ENCODE measurements around the gene TMEM86A.

Gene TMEM86A

GRCh38 chr11:18727479-18728236 lies 29.1 kb downstream of the TMEM86A start:
- peak; percentile 20 for DNase-seq

DNA sequence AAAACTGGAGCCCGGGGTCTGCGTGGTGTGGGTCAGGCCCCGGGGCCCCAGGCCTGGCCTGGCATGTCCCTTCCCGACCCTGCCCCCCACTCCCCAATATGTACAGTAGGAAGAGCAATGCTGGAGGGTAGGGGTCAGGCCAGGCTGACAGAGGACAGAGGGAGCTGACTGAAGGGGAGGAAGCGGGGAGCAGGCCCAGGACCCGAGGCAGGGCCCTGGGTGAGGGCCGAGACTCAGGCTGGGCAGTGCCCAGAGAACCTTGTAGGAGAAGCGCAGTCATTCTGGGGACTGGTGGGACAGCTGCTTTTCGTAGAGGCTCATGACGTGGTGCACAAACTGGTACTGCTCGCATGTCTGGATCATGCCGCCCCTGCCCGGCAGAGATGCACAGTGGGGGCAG lies 30.1 kb downstream of the TMEM86A start:
- no peak for DNase-seq

GRCh38 chr11:18729426-18729825 lies 30.8 kb downstream of the TMEM86A start:
- no peak for DNase-seq

GRCh38 chr11:18730020-18730419 lies 31.4 kb downstream of the TMEM86A start:
- DNase-seq, result no peak

GRCh38 chr11:18731441-18731840 lies 32.9 kb downstream of the TMEM86A start:
- DNase-seq, result no peak

DNA sequence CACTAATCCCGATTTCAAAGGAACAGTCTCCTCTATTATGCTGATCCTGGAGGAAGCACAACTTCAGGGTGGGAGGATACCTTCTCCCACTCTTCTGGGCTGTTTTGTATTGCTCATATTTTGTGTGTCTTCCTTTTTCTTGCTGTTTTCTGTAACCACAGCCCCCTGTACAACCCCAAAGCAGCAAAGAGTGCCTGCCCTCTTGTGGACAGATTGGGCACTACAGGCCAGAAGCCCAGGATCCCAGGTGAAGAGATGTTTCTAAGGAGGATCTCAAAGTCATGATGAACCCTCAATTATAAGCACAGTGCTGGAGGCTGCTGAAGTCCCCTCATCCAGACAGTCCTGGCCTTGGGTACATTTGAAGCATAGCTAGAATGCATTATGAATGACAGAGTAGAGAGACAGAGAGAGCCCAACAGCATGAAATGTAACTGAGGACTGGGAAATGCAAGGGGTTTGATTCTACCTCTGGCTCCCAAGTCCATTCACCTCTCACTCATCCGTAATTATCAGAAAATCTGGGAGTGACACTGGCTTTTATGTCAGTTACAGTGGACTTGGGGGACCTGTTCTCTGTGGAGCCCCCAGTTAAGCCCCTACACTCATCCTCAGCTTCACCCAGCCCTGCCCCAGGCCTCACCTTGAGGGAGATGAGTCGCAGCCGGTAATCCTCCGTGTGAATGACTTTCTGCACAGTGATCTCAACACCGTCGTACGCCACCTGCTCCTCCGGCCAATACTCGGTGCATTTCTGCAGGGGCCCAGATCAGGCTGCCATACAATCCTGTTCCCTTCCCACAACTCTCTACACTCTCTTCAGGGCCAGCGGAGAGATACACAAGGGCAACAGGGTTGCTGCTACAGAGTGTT lies 33.6 kb downstream of the TMEM86A start:
- peak; percentile 11 for DNase-seq

DNA sequence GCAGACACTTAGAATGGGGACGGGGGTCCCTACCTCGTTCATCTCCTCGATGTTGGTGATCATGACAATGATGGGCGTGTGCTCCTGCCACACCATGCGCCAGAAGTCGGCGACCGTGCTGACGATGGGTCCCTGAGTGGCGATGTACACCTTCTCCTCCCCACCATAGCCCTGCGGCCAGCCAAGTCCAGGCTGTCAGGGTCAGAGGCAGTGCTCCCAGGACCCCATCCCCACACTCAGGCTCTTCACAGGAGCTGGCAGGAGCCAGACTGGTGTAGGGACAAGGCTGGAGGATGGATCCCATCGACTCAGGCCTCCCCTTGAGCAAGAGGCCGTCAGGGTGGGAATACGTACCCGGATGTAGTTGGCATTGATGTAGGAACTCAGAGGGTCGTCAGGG lies 34.6 kb downstream of the TMEM86A start:
- DNase-seq, result no peak

DNA sequence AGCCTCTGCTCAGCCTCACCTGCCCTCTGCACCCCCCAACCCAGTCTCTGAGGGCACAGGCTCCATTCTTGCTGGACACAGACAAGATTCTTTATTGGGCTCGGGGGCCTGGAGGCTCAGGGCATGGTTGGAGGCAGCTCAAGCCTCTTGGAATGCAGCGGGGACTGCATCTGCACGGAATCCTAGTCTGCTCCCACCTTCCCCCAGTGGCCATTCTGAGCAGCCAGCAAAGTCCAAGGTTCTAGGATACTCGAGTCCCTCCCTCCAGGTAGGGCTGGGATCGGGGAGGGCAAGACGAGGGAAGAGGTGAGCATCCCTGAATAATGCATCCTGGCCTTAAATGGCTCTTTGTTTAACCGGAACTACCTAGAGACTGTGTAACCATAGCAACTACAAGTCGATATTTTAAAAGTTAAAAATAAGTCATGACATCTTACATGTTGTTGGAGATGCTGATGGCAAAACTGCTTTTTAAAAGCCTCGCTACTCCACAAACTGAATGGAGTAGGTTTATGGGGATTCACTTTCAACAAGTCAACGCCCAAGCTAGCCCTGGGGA lies 38.1 kb downstream of the TMEM86A start:
- no peak for DNase-seq

DNA sequence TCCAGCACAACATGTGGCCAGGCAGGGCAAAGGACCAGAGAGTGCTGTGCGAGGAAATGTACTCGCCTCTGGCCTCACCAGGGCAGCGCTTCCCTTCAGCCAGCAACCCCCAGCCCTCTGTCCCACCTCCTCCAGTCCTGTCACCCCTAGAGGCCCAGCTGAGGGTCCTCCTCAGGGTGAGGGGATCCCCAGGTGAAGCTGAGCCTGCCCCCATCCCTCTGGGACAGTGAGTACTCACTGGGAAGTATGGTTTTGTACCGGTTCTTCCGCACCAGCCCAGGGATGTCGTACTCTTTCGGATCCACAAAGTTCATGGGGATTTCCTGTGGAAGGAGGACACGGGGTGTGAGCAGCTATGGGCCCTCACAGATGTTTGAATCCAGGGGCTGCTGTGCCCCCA lies 39.1 kb downstream of the TMEM86A start:
- no peak for DNase-seq

GRCh38 chr11:18739685-18740084 lies 41.1 kb downstream of the TMEM86A start:
- no peak for DNase-seq

GRCh38 chr11:18741783-18742182 lies 43.2 kb downstream of the TMEM86A start:
- no peak for DNase-seq

DNA sequence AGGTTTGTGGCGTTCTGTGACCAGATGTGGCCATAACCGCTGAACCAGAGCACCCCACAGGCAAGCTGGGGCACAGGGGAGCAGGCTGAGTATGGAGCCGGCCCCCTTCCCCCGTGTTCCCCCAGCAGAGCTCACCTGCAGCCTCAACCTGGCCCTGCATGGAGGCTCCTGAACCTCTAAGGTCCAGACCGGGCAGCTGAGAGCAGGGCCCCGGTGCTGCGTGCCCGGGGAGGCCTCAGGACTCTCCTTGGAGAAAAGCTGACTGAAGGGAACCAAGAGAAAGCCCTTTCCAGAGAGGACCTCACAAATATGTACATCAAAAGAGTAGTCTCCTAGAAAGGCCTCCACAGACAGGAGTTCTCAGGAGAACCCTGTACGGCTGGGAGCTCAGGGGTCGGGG lies 44.8 kb downstream of the TMEM86A start:
- DNase-seq, result no peak

- DNase-seq, result no peak
Observed at GRCh38 chr11:18743900-18744514, 45.4 kb downstream of the TMEM86A start.

DNA sequence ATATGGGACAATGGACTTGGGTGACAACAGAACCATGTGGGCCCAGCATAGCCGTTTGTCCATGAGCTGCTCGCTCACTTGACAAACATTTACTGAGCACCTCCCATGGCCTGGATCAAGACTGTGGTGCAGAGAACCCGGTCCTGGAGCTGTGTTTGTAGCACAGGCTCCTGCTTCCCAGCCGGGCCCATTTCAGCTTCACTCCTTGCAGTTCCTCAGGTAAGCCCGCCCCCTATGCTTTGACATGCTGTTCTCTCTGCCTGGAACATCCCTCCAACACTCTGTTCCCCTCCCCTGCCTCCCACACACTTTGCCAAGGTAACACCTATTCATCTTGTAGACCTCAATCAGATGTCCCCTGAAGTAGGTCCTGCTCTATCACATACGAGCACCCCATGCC lies 46.7 kb downstream of the TMEM86A start:
- no peak for DNase-seq

DNA sequence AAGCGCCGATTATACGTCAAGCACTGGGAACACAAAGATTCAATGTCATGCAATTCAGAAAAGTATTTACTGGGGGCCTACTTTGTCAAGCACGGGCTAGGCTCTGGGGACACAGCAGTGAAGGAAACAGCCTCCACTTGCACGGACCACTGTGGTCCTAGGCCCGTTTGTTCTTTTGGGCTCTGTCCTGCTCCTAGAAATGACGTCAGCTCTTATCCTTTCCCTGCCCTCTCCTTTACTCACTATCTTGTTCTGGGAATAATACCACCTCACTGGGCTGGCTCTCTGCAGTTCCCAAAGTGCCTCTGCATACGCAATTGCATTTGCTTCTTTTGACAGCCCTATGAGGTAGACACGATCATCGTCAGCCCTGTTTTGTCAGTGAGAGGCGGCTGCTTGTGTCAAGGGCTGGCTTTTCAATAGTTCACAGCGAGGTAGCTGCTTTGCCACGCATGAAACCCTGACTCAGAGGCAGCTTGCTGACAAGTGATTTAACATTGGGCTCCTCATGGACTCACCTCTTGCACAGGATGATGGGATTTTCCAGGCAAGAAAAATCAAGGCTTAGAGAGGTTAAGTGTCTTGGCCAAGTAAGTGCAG lies 50.3 kb downstream of the TMEM86A start:
- DNase-seq, result no peak

- peak; percentile 61 for DNase-seq
Observed at GRCh38 chr11:18749681-18750319, 51.2 kb downstream of the TMEM86A start.

- no peak for DNase-seq
Observed at GRCh38 chr11:18750944-18751343, 52.4 kb downstream of the TMEM86A start.

- DNase-seq, result no peak
Observed at GRCh38 chr11:18752502-18752901, 53.9 kb downstream of the TMEM86A start.

GRCh38 chr11:18754308-18754707 lies 55.7 kb downstream of the TMEM86A start:
- DNase-seq, result no peak
